ENCODE measurements around the gene TSPAN11.

TSPAN11 gene

GRCh38 chr12:30913323-30913722 is 13.2 kb upstream of the TSPAN11 start:
- no peak for DNase-seq

GRCh38 chr12:30914986-30915591 is 11.5 kb upstream of the TSPAN11 start:
- DNase-seq: no peak

- no peak for DNase-seq
These were observed 3.5 kb upstream of the TSPAN11 start for GRCh38 chr12:30923057-30923456.

- no peak for DNase-seq
These were observed 823 bp upstream of the TSPAN11 start for GRCh38 chr12:30925607-30926242.

- DNase-seq: no peak
These were observed 669 bp downstream of the TSPAN11 start for GRCh38 chr12:30927222-30927611.

GRCh38 chr12:30928356-30929244 is 2.1 kb downstream of the TSPAN11 start:
- no peak for DNase-seq

GRCh38 chr12:30930238-30930637 is 3.7 kb downstream of the TSPAN11 start:
- DNase-seq: no peak

- no peak for DNase-seq
These were observed 4.1 kb downstream of the TSPAN11 start for GRCh38 chr12:30930641-30931040.

GRCh38 chr12:30932881-30933280 is 6.3 kb downstream of the TSPAN11 start:
- no peak for DNase-seq

- DNase-seq: no peak
These were observed 8.3 kb downstream of the TSPAN11 start for GRCh38 chr12:30934811-30935210.

GRCh38 chr12:30936036-30936435 is 9.5 kb downstream of the TSPAN11 start:
- DNase-seq: no peak

- DNase-seq: no peak
These were observed 12.7 kb downstream of the TSPAN11 start for GRCh38 chr12:30939234-30939633.

- DNase-seq: no peak
These were observed 15.9 kb downstream of the TSPAN11 start for GRCh38 chr12:30942486-30942885.

GRCh38 chr12:30942936-30943335 is 16.4 kb downstream of the TSPAN11 start:
- DNase-seq: no peak

- DNase-seq: no peak
These were observed 19.1 kb downstream of the TSPAN11 start for GRCh38 chr12:30945443-30946164.

- DNase-seq: no peak
These were observed 25.5 kb downstream of the TSPAN11 start for GRCh38 chr12:30952015-30952414.

GRCh38 chr12:30953257-30953656 is 26.7 kb downstream of the TSPAN11 start:
- no peak for DNase-seq

- DNase-seq: no peak
These were observed 27.6 kb downstream of the TSPAN11 start for GRCh38 chr12:30953951-30954751.

- DNase-seq: no peak
These were observed 28.7 kb downstream of the TSPAN11 start for GRCh38 chr12:30955214-30955613.

- DNase-seq: no peak
These were observed 32.7 kb downstream of the TSPAN11 start for GRCh38 chr12:30959110-30959710.

- no peak for DNase-seq
These were observed 33.2 kb downstream of the TSPAN11 start for GRCh38 chr12:30959778-30960177.

GRCh38 chr12:30961030-30961429 is 34.5 kb downstream of the TSPAN11 start:
- DNase-seq: no peak
